H1 (cell line): ENCODE measurements around the gene DENND1A. TPM values are rescaled to one million over a fixed set of nuclear protein-coding genes. Genes with fewer than 3 reads are reported as not detected.

Experiments used
- CTCF ChIA-PET: fragments of 300-600 bp; sonication (Branson Sonifier 250); formaldehyde crosslinking; loops from one replicate; lab custom pipeline; 2021; ENCODE audit not compliant: partially characterized antibody; lab: Charles Lee
- POLR2A ChIA-PET: fragments of 300-600 bp; sonication (Branson Sonifier 250); formaldehyde crosslinking; loops from one replicate; lab custom pipeline; 2021; ENCODE audit warnings: inconsistent platforms; ENCODE audit not compliant: partially characterized antibody; lab: Charles Lee
- DNase-seq, 2 experiments: peaks; one replicate each; pipeline versions ENCODE4 v3.0.0 to v3.0.0-alpha.2; 2010 to 2022; ENCODE audit warnings: low spot score in 2 of 2, low read depth in 1 of 2, mixed read lengths in 1 of 2
- FAIRE-seq: peaks from 2 replicates; lab custom pipeline; 2011; peaks lifted over from hg19 to GRCh38; lab: Jason Lieb, UNC
- H2AFZ ChIP-seq: 2 replicates; pipeline ENCODE4 v1.8.1; 2012; ENCODE audit warnings: low read length, inconsistent platforms
- H2AK5ac ChIP-seq: 2 replicates; pipeline ENCODE4 v1.6.1; 2013; ENCODE audit warnings: low read depth, low read length
- H2BK120ac ChIP-seq: replicated peaks from 2 replicates; pipeline ENCODE3; 2013; ENCODE audit warnings: low read depth, low read length, inconsistent platforms
- H2BK12ac ChIP-seq: 2 replicates; pipeline ENCODE4 v1.6.1; 2013; ENCODE audit warnings: low read depth, low read length
- H2BK15ac ChIP-seq: 2 replicates; pipeline ENCODE4 v1.6.1; 2013; ENCODE audit warnings: low read length
- H2BK20ac ChIP-seq: 2 replicates; pipeline ENCODE4 v1.6.1; 2013; ENCODE audit warnings: low read length
- H2BK5ac ChIP-seq: 2 replicates; pipeline ENCODE4 v1.6.1; 2013; ENCODE audit warnings: low read depth, low read length
- H3K14ac ChIP-seq: 2 replicates; pipeline ENCODE4 v1.6.1; 2013; ENCODE audit warnings: inconsistent platforms; ENCODE audit not compliant: insufficient read length
- H3K18ac ChIP-seq: 2 replicates; pipeline ENCODE4 v1.6.1; 2013; ENCODE audit warnings: low read length; ENCODE audit errors: extremely low read depth
- H3K23ac ChIP-seq: 2 replicates; pipeline ENCODE4 v1.6.1; 2013; ENCODE audit warnings: inconsistent platforms; ENCODE audit not compliant: insufficient read length
- H3K23me2 ChIP-seq: 2 replicates; pipeline ENCODE4 v1.6.1; 2013; ENCODE audit warnings: low read depth, low read length
- H3K27ac ChIP-seq: 2 replicates; pipeline ENCODE4 v1.6.1; 2011; ENCODE audit warnings: low read depth, low read length, inconsistent platforms
- H3K27me3 ChIP-seq, 4 experiments: replicated peaks in 1 of 4; 1 replicate in 1 of 4; 2 replicates in 3 of 4; pipeline versions ENCODE4 v1.6.1 to v1.8.1; 2011 to 2013; ENCODE audit warnings: low read length in 3 of 4, mild to moderate bottlenecking in 3 of 4, inconsistent platforms in 2 of 4, mixed read lengths in 2 of 4, moderate library complexity in 1 of 4; ENCODE audit not compliant: control insufficient read depth in 3 of 4, insufficient read depth in 3 of 4; ENCODE audit errors: extremely low read depth in 1 of 4
- H3K36me3 ChIP-seq, 4 experiments: 2 replicates each; pipeline versions ENCODE4 v1.6.1 to v1.8.1; 2011 to 2013; ENCODE audit warnings: mild to moderate bottlenecking in 4 of 4, low read length in 3 of 4, moderate library complexity in 2 of 4, control low read depth in 1 of 4, inconsistent platforms in 1 of 4; ENCODE audit not compliant: insufficient read depth in 4 of 4, control insufficient read depth in 2 of 4
- H3K4ac ChIP-seq: replicated peaks from 2 replicates; pipeline ENCODE3; 2013; ENCODE audit warnings: low read length, low read depth, mixed read lengths, inconsistent platforms; ENCODE audit not compliant: insufficient read length
- H3K4me1 ChIP-seq, 4 experiments: replicated peaks in 1 of 4; 1 replicate in 1 of 4; 2 replicates in 3 of 4; pipeline versions ENCODE4 v1.6.1 to v1.8.1; 2011 to 2013; ENCODE audit warnings: low read length in 3 of 4, inconsistent platforms in 2 of 4, mixed read lengths in 1 of 4; ENCODE audit not compliant: insufficient read depth in 4 of 4, control insufficient read depth in 3 of 4
- H3K4me2 ChIP-seq, 2 experiments: 2 replicates each; pipeline versions ENCODE4 v1.6.1 to v1.8.1; 2011 to 2013; ENCODE audit warnings: low read depth in 2 of 2, low read length in 2 of 2, control low read depth in 1 of 2, inconsistent platforms in 1 of 2, mild to moderate bottlenecking in 1 of 2; ENCODE audit not compliant: insufficient read depth in 1 of 2
- H3K4me3 ChIP-seq, 4 experiments: fragments of 200-600, 300-600 bp in 1 of 4; sonication (generic), shearing (Covaris generic), sonication (Bioruptor Twin) in 1 of 4; 2 replicates each; pipeline versions ENCODE4 v1.5.1 to v1.8.1; 2011 to 2016; ENCODE audit warnings: low read length in 4 of 4, low read depth in 3 of 4, control low read depth in 2 of 4, inconsistent platforms in 2 of 4, mild to moderate bottlenecking in 2 of 4, mixed read lengths in 1 of 4, moderate library complexity in 1 of 4; ENCODE audit not compliant: insufficient read depth in 2 of 4; ENCODE audit errors: extremely low read depth in 1 of 4
- H3K56ac ChIP-seq: replicated peaks from 2 replicates; pipeline ENCODE3; 2013; ENCODE audit warnings: low read depth, mild to moderate bottlenecking, mixed read lengths, low read length, inconsistent platforms; ENCODE audit not compliant: insufficient read length
- H3K79me1 ChIP-seq: 2 replicates; pipeline ENCODE4 v1.6.1; 2013; ENCODE audit warnings: low read depth, low read length, control low read depth
- H3K79me2 ChIP-seq, 2 experiments: 2 replicates each; pipeline versions ENCODE4 v1.6.1 to v1.8.1; 2012 to 2013; ENCODE audit warnings: low read length in 2 of 2, mild to moderate bottlenecking in 2 of 2, inconsistent platforms in 1 of 2; ENCODE audit not compliant: insufficient read depth in 2 of 2, control insufficient read depth in 1 of 2
- H3K9ac ChIP-seq, 4 experiments: replicated peaks in 1 of 4; 1 replicate in 1 of 4; 2 replicates in 3 of 4; pipeline versions ENCODE4 v1.6.1 to v1.8.1; 2011 to 2013; ENCODE audit warnings: low read depth in 3 of 4, low read length in 3 of 4, control low read depth in 2 of 4, mild to moderate bottlenecking in 2 of 4, moderate library complexity in 2 of 4, inconsistent platforms in 1 of 4; ENCODE audit errors: extremely low read depth in 1 of 4
- H3K9me3 ChIP-seq, 2 experiments: 2 replicates each; pipeline versions ENCODE4 v1.6.1 to v1.8.1; 2012 to 2013; ENCODE audit warnings: mild to moderate bottlenecking in 2 of 2, moderate library complexity in 2 of 2, control low read depth in 1 of 2, inconsistent platforms in 1 of 2, low read depth in 1 of 2, low read length in 1 of 2, mixed read lengths in 1 of 2; ENCODE audit not compliant: insufficient read depth in 2 of 2
- H4K20me1 ChIP-seq, 2 experiments: replicated peaks in 1 of 2; 2 replicates each; pipeline versions ENCODE3 to v1.8.1; 2011 to 2013; ENCODE audit warnings: inconsistent platforms in 2 of 2, low read length in 2 of 2, mild to moderate bottlenecking in 1 of 2; ENCODE audit not compliant: insufficient read depth in 2 of 2, control insufficient read depth in 1 of 2
- H4K5ac ChIP-seq: 2 replicates; pipeline ENCODE4 v1.6.1; 2013; ENCODE audit warnings: low read length, low read depth, mixed read lengths, inconsistent platforms; ENCODE audit not compliant: insufficient read length
- H4K8ac ChIP-seq: 2 replicates; pipeline ENCODE4 v1.8.0; 2013; ENCODE audit warnings: mild to moderate bottlenecking, moderate library complexity, low read length, inconsistent platforms; ENCODE audit not compliant: insufficient read depth; ENCODE audit errors: extremely low read depth
- H4K91ac ChIP-seq: replicated peaks from 2 replicates; pipeline ENCODE3; 2013; ENCODE audit warnings: low read length, mixed read lengths, inconsistent platforms; ENCODE audit not compliant: insufficient read length
- EZH2 ChIP-seq: fragments of 200-600 bp; sonication (generic); IDR thresholded peaks from 2 replicates; pipeline ENCODE4 v1.7.1; 2012; ENCODE audit warnings: low read depth, mild to moderate bottlenecking, moderate library complexity, low read length, inconsistent platforms; ENCODE audit not compliant: severe bottlenecking
- RFX5 ChIP-seq: IDR thresholded peaks from 2 replicates; pipeline ENCODE4 v1.6.1; 2011; ENCODE audit warnings: low read depth, low read length, improper control_type of control experiment, borderline replicate concordance
- WGBS, 2 experiments: shearing (Covaris generic) in 1 of 2; methylation state at CpG; one replicate each; pipeline versions ENCODE4 v1.1.6 to v1.1.7; 2013 to 2015; ENCODE audit warnings: low lambda C conversion rate in 2 of 2, mixed read lengths in 2 of 2, inconsistent platforms in 1 of 2, low coverage in 1 of 2, missing lambda C conversion rate in 1 of 2; ENCODE audit not compliant: insufficient replicate concordance in 2 of 2, insufficient coverage in 1 of 2, insufficient read length in 1 of 2; ENCODE audit errors: extremely low coverage in 1 of 2, missing lambda C conversion rate in 1 of 2; 5-methylcytosine and 5-hydroxymethylcytosine counted together
- polyA plus RNA-seq, 7 experiments: library from polyadenylated mRNA; depleted of rRNA in 3 of 7; stranded (reverse) in 5 of 7; unstranded in 2 of 7; fragments of >200 nt in 5 of 7; fragments of 200-250 nt in 2 of 7; gene quantifications; 1 replicate in 5 of 7; 2 replicates in 1 of 7; 4 replicates in 1 of 7; pipeline versions ENCODE4 v1.2.1 to v1.2.3, GENCODE V29; 2011 to 2013; ENCODE audit warnings: missing spikeins in 2 of 7, mixed read lengths in 2 of 7
- total RNA-seq: library from RNA; stranded (reverse); fragmentation: NEBNext Ultra II Directional; extraction: Animal tissue kit (Norgen Biotek cat#: 25700); gene quantifications from 2 replicates; pipeline ENCODE4 v1.2.1, GENCODE V29; 2021

The DENND1A gene
- total and polyA plus RNA-seq, 2 of the 8 experiments (the other 6 are each of a cell fraction or from before 2014, with no cell fraction given) = 24.1 to 26.4 TPM

GRCh38 chr9:123421186-123421585 lies 508.7 kb downstream of the DENND1A start:
- H3K23ac ChIP-seq = no peak overlapping the region
- CTCF ChIA-PET = interaction anchor here (1.0 to 2.5 kb wide), 3 partner anchors 19 to 121 kb away, joined by 3 to 10 read pairs (median 4); no protein-coding TSS in a partner anchor
- H2BK12ac ChIP-seq = no peak overlapping the region
- no peaks in the 10 kb centered on the region for H4K20me1 ChIP-seq
- H2AFZ ChIP-seq = no peak overlapping the region
- H2AK5ac ChIP-seq = no peak overlapping the region
- H4K8ac ChIP-seq = no peak overlapping the region
- TF ChIP-seq RFX5 (no peak), EZH2 (no peak)
- H2BK120ac ChIP-seq = no peak overlapping the region
- H4K5ac ChIP-seq = no peak overlapping the region
- H3K4me3 ChIP-seq = no peak overlapping the region
- H3K56ac ChIP-seq = no peak overlapping the region
- H2BK5ac ChIP-seq = no peak overlapping the region
- H3K23me2 ChIP-seq = no peaks in the 10 kb centered on the region
- no peaks in the 10 kb centered on the region for H3K79me2 ChIP-seq
- H3K79me1 ChIP-seq = no peaks in the 10 kb centered on the region
- no peaks in the 10 kb centered on the region for H3K36me3 ChIP-seq
- H3K18ac ChIP-seq = no peak overlapping the region
- peaks cover 5 to 14% (median 11%) of the 10 kb centered on the region in 4 experiments for H3K4me1 ChIP-seq
- H3K4ac ChIP-seq = no peak overlapping the region
- WGBS, 2 experiments = 90% methylated on average over 13 of the region's 13 CpGs; no CpG with 5 or more reads in 1 of the 2 experiments
- FAIRE-seq (no peak), DNase-seq (no peak)
- no peak overlapping the region for H2BK15ac ChIP-seq
- POLR2A ChIA-PET = interaction anchor here (1.6 kb wide), 1 partner anchor 10 kb away, joined by 3 read pairs; no protein-coding TSS in a partner anchor
- no peak overlapping the region for H3K4me2 ChIP-seq
- H3K14ac ChIP-seq = no peak overlapping the region
- H3K9ac ChIP-seq = no peak overlapping the region
- H2BK20ac ChIP-seq = no peak overlapping the region
- H3K9me3 ChIP-seq = no peaks in the 10 kb centered on the region
- H3K27ac ChIP-seq = no peak overlapping the region
- H4K91ac ChIP-seq = no peak overlapping the region
- H3K27me3 ChIP-seq = no peaks in the 10 kb centered on the region
